Skeletal muscle cell (primary cell): ENCODE measurements around the gene GALNT11.
"Not testable (repeated sequence)": the region's sequence is repeated elsewhere in the genome, so short reads cannot be mapped to it uniquely, and the experiment has no call there.

Experiments used
- DNase-seq: peaks from one replicate; pipeline ENCODE4 v3.0.0-alpha.2; 2010; ENCODE audit warnings: low read depth
- H3K4me3 ChIP-seq: 2 replicates; pipeline ENCODE4 v1.5.1; 2011; ENCODE audit warnings: low read depth, mild to moderate bottlenecking, control low read depth, low read length, moderate library complexity

GALNT11 gene

DNA sequence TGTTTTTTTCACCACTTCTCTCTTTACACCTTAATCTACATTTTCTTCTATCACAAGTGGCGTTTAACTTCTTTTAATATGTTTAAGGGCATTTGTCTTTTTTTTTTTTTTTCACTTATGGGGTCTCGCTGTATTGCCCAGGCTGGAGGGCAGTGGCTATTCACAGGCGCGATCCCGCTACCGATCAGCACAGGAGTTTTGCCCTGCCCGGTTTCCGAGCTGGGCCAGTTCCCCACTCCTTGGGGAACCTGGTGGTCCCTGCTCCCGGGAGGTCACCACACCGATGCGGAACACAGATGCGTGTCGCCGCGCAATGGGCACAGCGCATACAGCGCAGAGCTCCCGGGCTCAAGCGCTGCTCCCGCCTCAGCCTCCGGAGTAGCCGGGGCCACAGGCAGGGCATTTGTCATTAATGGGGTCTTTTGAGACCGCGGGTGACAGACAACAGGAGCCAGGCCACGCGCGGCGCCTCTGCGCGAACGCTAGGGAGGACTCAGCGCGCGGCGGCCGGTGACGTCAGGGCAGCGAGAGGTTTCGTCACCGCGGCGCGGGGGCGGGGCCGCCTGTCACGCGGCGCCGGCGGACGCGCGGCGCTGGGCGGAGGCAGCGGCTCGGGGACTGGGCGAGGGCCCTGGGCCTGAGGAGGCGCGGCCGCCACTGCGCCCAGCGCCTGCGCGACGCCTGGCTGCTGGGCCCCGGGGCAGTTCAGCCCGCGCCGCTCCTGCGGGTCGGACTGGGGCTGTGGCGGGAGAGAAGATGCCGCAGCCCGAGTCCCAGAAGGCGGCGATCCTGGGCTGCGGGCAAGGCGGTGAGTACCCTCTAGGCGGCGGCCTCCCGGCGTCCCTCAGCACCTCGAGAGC, at the start of gene GALNT11:
GALNT11 (plus strand) TSS at position 598 of the 860 bp plus-strand sequence. CDS start 68,554 bp downstream, outside the sequence.
- peak within 1 kb of the TSS; percentile 80 for H3K4me3 ChIP-seq
- peak; percentile 44 for DNase-seq

- DNase-seq: no peak
- no peak overlapping the region for H3K4me3 ChIP-seq
Measured at GRCh38 chr7:151978616-151979015, 46.9 kb upstream of the GALNT11 start.

DNA sequence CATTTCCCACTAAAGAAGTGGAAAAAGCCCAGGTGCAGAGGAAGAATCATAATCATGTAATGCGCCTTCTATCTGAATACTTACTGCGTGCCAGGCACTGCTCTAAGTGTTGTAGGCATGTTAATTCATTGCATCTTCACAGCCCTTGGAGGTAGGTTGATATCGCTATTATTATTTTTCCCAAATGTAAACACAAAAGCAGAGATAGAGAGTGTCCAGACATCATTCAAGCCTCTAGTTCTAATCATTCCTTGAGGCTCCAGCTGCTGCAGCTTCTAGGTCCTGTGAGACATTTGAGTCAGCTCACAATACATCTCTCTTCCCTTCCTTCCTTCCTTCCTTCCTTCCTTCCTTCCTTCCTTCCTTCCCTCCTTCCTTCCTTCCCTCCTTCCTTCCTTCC, 44.3 kb upstream of the GALNT11 start:
- no peak for DNase-seq
- H3K4me3 ChIP-seq: no peak overlapping the region

DNA sequence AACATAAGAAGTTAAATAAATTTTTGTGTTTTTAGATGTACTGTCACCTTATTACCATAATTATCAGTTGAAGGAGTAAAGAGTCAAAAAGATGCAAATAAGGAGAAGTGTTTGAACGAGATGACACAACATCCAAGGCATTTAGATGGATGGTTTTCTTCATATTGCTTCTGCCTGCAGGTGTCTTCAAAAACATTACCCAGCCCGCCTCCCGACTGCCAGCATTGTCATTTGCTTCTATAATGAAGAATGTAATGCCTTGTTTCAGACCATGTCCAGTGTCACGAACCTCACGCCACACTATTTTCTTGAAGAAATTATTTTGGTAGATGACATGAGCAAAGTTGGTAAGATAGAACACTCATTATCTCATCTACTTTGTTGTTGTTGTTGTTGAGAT, 42.7 kb upstream of the GALNT11 start:
- no peak for DNase-seq
- H3K4me3 ChIP-seq: no peak overlapping the region

- no peak for DNase-seq
- no peak overlapping the region for H3K4me3 ChIP-seq
Measured at GRCh38 chr7:151984612-151985011, 40.9 kb upstream of the GALNT11 start.

DNA sequence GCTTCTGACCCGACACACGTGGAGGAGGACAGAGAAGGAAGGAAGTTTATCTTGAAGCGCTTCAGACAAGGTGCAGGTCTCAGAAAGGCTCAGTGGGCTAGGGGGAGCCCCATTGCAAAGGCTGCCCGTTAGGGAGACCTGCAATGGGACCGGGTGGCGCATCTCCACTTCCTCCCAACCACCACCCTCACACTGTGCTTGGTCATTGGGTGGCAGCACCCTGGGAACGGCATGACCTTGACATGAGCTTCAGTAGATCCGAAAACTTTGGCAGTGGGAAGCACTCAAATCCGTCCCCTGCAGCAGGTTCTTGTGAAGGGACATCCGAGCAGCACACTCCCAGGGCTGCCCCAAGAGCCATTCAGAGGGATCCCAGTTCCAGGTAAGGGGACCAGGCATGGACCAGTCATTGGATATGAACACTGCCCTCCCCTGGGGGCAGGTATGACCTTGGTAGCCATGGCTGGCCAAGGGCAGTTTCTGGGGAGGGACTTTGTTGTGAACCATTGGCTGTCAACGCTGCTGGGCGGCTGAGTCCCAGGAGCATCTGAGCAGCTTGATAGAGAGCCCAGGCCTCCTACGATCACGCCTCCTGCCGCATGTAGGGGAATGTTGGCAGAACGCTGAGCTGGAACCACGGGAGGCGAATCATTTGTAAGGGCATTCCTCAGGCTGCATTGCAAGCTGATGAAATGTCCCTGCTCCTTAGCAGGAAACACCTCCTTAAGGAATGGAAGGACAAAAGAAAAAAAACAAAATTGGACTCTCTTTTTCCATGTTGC, 37.5 kb upstream of the GALNT11 start:
- H3K4me3 ChIP-seq: no peak overlapping the region
- peak; percentile 23 for DNase-seq

- no peak overlapping the region for H3K4me3 ChIP-seq
- DNase-seq: no peak
Measured at GRCh38 chr7:151992375-151992774, 33.1 kb upstream of the GALNT11 start.

DNA sequence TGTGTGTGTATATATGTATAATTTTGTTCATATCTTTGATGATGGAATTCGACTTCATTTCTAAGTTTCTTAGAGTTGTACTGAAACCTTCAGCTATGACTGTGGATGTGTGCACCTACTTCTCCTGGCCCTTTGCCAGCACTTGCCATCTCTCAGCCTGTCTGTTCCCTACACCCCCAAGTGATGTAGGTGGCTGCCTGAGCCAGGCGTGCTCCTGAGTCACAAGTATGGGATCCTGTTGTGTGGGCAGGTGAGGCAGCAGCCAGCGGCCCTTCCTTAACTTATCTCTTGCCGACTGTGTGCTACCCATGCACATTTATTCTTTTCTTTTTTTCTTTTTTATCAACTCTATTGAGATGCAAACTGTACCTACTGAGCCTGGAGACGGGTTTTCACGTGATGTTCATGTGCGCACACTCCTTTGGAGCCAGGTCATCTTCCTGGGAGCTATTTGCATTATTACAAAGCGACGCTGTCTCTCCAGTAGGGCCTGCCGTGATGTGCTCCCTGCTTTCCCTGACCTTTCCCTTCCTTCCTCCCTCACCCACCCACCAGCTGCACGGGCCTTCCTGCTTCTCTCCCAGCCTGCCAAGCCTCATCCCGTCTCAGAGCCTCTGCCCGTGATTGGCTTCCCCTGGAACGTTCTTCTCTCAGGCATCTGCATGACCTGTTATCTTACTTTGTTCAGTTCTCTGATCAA, 31.3 kb upstream of the GALNT11 start:
- no peak for DNase-seq
- H3K4me3 ChIP-seq: no peak overlapping the region

DNA sequence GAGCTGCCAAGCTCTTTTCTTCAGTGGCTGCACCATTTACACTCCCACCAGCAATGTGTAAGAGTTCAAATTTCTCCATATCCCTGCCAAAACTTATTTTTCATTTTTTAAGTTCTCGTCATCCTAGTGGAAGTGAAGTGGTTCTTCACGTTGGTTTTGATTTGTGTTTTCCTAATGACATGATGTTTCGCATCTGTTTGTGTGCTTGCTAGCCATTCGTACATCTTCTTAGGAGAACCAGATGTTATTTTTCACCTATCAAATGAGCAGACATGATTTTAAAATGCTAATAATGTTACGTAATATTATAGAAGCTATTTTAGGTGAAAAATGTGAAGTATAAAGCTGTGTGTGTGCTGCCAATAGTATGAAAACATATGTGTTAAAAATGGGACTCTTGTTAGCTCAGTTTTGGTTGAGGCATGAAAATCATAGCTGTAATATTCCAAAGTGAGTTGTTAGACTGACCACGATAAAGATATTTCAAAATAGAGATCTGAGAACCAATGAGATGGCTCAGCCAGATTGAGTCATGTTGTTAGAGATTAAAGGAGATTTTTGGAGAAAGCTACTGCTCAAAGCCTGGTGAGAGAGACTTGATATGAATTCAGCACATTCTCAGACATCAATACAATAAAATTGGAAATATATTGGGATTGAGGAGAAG, 25.9 kb upstream of the GALNT11 start:
- no peak for DNase-seq
- H3K4me3 ChIP-seq: no peak overlapping the region

DNA sequence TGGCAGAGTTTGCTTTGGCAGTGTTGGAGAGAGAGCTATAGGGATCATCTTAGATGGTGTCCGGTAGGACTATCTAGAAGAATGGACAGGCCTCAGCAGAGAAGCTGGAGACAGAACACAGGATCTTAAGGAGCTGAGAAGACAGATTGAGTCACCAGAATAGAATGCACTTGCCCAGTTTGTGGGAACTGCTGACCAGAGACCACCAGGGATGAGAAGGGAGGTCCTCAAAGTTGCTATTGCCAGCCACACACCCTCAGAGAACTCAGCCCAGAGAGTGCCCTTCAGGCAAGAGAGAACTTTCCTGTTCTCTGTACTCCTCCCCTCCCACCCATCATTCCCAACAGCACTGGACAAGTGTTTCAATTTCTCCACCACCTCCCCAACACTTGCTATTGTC, 25.3 kb upstream of the GALNT11 start:
- no peak for DNase-seq
- no peak overlapping the region for H3K4me3 ChIP-seq

- DNase-seq: no peak
- H3K4me3 ChIP-seq: no peak overlapping the region
Measured at GRCh38 chr7:152006336-152006735, 19.1 kb upstream of the GALNT11 start.

DNA sequence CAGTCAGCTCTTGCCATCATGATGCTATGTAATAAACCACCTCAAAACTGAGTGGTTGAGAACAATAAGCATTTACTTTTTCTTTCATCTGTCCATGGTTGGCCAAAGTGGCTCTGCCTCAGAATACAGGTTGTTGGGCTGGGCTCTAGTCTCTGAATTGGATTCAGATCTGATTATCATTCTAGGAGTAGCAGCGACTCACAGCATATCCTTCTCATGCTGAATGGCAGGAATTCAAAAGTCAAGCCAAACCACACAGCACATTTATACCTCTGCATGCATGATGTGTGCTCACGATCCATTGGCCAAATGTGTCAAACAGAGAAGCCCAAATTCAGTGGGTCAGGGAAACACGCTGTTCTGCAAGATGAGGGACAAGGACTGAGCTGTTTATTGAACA, 13.6 kb upstream of the GALNT11 start:
- no peak for DNase-seq
- H3K4me3 ChIP-seq: no peak overlapping the region

DNA sequence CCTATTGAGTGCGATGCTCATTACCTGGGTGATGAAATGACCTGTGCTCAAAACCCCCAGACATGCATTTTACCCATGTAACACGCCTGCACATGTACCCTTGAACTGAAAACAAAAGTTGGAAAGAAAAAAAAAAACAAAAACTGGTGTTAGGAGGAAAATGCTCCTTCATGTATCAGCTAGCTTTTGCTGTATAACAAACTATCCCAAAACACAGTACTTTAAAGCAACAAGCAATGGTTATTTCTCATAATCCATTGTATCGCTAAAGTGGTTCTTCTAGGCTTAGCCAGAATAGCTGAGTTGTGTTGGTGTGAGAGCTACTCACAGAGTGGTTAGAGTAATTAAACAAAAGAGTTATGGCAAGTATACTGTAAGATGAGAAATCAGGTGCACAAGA, 12.2 kb upstream of the GALNT11 start:
- DNase-seq: no peak
- H3K4me3 ChIP-seq: no peak overlapping the region

DNA sequence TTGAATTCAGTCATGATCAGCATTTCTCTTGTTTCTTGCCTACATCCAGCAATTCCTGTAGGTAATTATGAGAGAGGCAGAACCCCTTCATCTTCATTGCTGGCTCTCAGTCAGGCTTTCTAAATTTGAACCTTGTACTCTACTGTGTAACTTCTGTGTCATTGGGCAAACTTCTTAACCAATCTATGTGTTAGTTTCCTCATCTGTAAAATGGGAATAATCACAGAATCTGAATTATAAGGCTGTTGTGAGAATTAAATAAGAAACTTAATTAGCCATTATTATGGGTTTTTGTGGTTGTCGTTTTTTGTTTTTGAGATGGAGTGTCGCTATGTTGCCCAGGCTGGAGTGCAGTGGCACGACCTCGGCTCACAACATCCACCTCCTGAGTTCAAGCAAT, 11.5 kb upstream of the GALNT11 start:
- H3K4me3 ChIP-seq: no peak overlapping the region
- DNase-seq: no peak

- H3K4me3 ChIP-seq: no peak overlapping the region
- no peak for DNase-seq
Measured at GRCh38 chr7:152014722-152015121, 10.8 kb upstream of the GALNT11 start.

- no peak for DNase-seq
- no peak overlapping the region for H3K4me3 ChIP-seq
Measured at GRCh38 chr7:152015600-152015999, 9.9 kb upstream of the GALNT11 start.

- no peak overlapping the region for H3K4me3 ChIP-seq
- no peak for DNase-seq
Measured at GRCh38 chr7:152016947-152017346, 8.5 kb upstream of the GALNT11 start.

GRCh38 chr7:152017683-152018082, 7.8 kb upstream of the GALNT11 start:
- not testable (repeated sequence) for DNase-seq

DNA sequence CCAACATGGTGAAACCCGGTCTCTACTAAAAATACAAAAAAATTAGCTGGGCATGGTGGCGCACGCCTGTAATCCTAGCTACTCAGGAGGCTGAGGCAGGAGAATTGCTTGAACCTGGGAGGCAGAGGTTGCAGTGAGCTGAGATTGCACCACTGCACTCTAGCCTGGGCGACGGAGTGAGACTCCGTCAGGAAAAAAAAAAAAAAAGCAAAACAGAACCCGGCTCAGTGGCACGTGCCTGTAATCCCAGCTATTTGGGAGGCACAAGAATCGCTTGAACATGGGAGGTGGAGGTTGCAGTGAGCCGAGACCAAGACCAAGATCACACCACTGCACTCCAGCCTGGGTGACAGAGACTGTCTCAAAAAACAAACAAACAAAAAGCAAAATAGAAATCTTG, 3.7 kb upstream of the GALNT11 start:
- not testable (repeated sequence) for DNase-seq, H3K4me3 ChIP-seq

More at GRCh38 chr7:152017683-152018082, 7.8 kb upstream of the GALNT11 start:
- not testable (repeated sequence) for H3K4me3 ChIP-seq
